GM11168 (cell line): ENCODE results near the gene PRR7.

ENCODE experiments used
- in situ Hi-C: fragments of 300-500 bp; cut with MboI; formaldehyde crosslinking; loops from one replicate; pipeline ENCODE4 v1.12.0; 2022; ENCODE audit warnings: low sequenced_read_pairs; ENCODE audit not compliant: unreplicated experiment

Gene PRR7

DNA sequence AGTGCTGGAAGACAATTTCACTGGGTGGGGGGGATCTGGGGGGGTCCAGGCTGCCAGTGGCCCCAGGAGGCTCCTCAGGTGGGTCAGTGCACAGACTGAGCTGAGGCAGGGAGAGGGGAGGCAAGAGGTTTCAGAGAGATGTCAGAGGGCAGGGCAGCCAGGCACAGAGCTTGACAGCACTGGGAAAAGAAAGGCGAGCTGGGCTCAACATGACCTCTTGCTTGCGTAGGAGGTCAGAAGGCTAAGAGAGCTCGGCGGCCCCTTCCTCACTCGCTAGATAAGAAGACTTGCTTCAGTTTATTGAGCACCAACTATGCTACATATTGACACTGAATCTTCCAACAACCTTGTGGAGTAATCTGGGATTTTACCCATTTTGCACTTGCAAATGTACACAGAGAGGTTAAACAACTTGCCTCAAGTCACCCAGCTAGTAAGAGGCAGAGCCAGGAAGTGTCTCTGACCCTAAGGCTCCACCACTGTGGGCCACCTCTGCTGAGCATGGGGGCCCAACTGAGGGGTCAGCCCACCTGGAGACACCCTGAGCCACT lies 47.3 kb downstream of the PRR7 start:
- in situ Hi-C loops: no loop called here

- in situ Hi-C loops: no loop called here
Measured at GRCh38 chr5:177494346-177495195, 48.0 kb downstream of the PRR7 start.

- in situ Hi-C loops: no loop called here
Measured at GRCh38 chr5:177495243-177496060, 48.8 kb downstream of the PRR7 start.

DNA sequence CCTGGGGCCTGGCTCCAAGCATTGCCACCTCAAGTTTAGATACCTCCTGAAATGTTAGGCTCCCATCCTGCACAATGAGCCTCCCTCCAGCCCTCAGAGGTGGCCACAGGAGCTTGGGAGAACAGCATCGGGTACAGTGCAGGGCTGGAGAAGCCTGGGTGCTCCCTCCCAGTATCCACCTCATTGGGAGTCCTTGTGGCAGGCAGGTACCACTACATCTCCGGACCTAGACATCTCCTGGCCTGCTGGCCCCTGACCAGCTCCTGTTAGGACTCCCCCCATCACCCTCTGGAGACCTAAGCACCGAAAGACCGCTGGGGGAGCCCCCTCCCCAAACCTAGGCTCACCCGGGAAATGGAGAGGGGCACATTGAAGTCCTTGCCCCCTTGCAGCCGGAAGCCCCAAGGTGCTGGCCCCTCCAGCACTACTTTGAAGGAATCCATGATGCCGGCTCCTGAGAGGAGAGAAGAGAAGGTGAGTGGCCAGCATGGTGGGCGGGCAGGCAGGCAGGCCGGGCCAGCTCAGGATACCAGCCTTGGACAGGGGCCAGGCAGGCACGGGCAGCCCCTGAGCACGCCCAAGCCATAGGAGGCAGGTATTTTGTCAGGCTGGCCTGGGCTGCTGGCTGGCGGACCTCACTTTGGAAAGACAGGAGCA lies 49.6 kb downstream of the PRR7 start:
- in situ Hi-C loops: no loop called here

DNA sequence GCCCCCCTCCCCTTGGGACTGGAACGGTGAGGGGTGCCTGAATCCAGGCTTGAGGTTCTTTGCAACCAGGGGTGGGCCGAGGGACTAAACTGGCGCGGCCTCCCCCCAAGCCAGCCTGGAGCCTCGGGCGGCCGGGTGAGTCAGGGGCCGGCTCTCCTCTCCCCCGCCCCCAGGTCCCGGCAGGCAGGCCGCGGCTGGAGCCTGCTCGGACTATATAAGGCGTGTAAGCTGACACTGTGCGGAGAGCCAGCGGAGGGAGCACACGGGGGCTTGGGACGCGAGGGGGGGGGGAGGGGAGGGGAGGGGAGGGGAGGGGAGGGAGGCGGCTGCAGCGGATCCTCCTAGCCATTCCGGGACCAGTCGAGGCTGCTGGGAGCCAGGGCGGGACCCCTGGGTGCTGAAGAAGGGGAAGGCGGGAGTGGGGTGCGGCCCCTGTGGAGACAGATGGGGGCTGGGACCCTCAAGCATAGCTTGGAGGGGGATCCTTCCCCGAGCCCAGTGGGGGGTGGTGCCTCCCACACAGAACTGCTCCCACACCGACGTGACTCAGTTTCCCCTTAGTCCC lies 50.2 kb downstream of the PRR7 start:
- in situ Hi-C loops: no loop called here

- in situ Hi-C loops: no loop called here
Measured at GRCh38 chr5:177497292-177498012, 50.8 kb downstream of the PRR7 start, which contains the start of gene PDLIM7. Gene PDLIM7, minus strand, starts transcription at chr5:177497604. Its CDS starts 1,092 bp downstream, at chr5:177496512.

DNA sequence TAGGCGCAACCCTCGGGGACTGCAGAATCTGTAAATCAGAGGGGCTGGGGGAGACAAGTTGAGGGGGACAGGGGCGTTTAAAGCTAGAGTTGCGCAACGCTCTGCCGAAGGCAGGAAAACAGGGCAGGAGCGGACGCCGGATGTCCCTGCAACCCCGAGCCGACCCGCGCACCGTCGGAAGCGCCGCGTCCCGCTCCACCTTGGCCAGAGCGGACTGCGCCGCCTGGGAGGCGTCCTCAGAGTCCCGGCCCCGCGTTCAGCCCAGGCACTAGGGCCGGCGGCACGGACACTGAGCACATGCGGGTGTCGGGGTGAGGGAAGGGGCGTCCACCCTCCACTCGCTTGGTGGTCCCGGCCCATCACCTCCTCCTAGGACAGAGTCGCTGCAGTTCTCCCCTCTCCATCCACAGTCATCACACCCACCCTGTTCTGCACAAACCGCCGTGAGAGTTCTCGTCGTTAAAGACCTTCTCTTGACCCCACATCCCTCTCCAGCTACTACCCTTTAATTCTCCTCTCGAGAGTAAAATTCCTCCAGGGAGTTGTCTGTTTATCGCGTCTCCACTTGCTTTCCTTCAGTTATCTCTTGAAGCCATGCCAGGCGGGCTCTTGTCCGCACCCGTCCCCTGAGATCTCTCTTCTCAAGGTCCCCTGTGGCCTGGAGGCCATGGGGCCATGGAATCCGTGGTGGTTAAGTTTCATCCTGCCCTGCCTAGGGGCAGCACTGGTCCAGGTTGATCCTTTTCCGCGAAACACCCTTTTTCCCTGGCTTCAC lies 51.6 kb downstream of the PRR7 start:
- in situ Hi-C loops: no loop called here

- in situ Hi-C loops: no loop called here
Measured at GRCh38 chr5:177499842-177500241, 53.2 kb downstream of the PRR7 start.

DNA sequence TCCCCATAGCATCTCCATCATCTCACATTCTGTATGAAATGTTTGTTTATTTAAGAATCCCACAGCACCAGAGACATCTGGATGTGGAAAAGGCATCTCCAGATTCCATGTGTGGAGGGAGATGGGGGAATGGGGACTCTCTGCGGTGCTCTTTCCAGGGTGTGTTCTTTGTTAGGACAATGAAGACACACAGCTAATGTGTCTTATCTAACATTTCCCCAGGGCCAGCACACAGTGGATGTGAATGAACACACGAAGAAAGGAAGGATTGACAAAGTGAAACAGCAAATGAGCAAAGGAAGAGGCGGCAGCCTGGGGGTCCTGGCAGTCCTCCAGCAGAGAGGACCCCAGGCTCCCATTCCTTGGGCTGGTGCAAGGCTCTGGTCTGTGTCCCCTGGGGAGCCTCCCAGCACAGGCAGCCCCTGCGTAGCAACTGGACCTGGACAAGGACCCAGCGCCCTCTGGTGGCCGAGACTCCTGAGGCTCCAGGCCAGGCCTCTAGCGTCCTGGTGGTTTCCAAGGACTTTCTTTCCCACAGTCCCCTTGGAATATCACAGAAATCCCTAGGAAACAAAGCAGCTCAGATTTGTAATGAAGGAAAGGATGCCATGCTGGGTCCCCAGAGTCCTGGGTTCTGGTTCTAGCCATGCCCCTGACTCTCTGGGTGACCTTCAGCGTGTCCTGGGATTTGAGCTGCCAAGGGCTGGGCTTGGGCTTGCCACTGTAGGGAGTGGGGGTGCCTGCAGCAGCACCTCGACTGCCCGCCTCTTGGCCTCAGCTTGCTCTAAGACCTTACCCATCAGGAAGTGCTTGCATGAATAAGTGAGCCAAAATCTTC lies 54.3 kb downstream of the PRR7 start:
- in situ Hi-C loops: no loop called here

GRCh38 chr5:177501874-177502678 lies 55.5 kb downstream of the PRR7 start:
- in situ Hi-C loops: no loop called here

DNA sequence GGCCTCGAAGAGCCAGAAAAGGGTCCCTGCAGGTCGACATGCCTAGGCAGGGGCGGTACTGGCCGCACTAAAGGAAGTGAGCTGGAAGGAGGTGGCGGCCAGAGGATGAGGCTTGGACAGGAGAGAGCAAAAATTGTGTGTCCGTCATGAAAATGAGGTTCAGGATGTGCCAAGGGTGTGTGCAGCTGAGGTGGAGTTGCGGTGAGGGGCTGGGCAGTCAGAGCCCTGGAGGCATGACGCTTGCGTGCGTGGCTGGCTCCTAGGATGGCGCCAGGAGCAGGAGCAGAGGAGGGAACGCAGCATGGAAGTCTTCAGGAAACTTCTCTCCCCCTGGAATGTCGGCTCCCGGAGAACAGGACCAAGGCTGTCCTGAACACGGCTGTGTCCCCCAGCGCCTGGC lies 56.3 kb downstream of the PRR7 start:
- in situ Hi-C loops: no loop called here

GRCh38 chr5:177503351-177504085 lies 56.9 kb downstream of the PRR7 start:
- in situ Hi-C loops: no loop called here

DNA sequence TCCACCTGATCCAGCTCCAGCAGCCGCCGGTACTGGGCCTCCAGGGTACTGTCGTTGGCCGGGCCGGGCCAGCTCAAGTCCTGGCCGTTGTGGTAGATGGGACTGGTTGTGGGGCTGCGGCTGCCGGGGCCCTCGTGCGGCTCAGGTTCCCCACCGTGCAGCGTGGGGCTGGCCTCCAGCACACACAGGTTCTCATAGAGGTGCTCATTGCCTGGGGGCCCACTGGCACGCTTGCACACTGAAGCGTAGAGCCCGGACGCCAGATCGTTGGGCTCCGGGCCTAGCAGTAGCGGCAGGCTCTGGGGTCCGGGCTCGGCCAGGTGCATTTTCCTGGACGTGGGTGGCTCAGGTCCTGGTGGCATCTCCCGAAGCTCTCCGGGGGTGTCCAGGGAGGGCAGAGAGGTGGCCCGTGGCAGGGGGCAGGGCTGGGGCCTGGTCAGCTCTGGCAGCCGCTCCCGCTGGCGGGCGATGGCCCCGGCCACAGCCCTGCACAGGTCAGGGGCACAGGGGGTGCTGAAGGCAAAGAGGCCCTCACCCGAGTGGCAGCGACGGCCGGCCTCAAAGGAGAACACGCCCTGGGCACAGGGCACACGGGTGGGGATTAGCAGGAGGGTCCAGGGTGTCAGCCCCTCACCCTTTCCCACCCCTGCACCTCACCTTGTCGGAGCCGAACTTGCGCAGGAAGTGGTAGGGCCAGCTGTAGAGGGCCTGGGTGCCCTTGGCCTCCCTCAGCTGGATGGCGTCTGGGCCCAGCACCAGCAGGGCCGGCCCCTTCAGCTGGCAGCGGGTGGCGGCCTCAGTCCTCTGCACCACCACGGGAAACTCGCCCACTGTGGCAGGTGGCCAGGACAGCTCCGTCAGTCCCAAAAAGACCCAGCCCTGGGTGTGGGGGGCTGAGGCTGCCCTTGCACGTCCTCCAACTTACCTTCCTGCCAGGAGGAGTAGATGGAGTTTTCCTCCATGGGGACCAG lies 57.8 kb downstream of the PRR7 start:
- in situ Hi-C loops: no loop called here

- in situ Hi-C loops: no loop called here
Measured at GRCh38 chr5:177505075-177505474, 58.5 kb downstream of the PRR7 start.
